ENCODE measurements around the gene PDXDC1. TPM values are rescaled to one million over a fixed set of nuclear protein-coding genes. Genes with fewer than 3 reads are reported as not detected.
"Not testable (repeated sequence)": the region's sequence is repeated elsewhere in the genome, so short reads cannot be mapped to it uniquely, and the experiment has no call there.

The PDXDC1 gene
- total RNA-seq, 2 donors from 2014 or later = 50.6 to 80.4 TPM

DNA sequence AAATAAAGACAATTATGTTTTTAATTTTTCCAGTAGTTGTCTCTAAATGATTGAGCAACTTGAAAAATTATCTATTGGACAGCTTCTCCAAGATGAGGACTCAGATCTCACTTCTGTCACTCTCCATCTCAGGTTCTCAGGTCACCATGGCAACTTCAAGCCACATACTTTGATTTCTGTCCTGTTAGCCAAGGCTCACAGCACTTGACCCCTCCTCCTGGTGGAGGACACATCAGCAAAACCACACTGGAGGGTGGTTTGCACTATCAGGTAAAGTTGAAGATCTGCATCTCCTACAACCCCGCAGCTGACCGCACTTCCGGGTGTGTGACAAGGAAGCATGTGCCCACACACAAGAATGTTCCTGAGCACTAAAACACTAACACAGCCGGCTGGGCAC, 91.1 kb downstream of the PDXDC1 start:
- not testable (repeated sequence) for ATAC-seq; DNase-seq (ENCODE audit: low spot score in 2 of 2); H3K27ac Mint-ChIP-seq; H3K9me3 Mint-ChIP-seq
- peaks cover 11 to 13% of the 10 kb centered on the region in 2 donors for H3K36me3 Mint-ChIP-seq

- H3K27ac Mint-ChIP-seq = peak overlapping the region in 1 of 2 donors; percentile 36
- H3K36me3 Mint-ChIP-seq; ATAC-seq; H3K9me3 Mint-ChIP-seq; DNase-seq (ENCODE audit: low spot score in 2 of 2): not testable (repeated sequence)
Observed at GRCh38 chr16:15066690-15067089, 91.9 kb downstream of the PDXDC1 start.

- not testable (repeated sequence) for DNase-seq (ENCODE audit: low spot score in 2 of 2); H3K9me3 Mint-ChIP-seq; ATAC-seq; H3K27ac Mint-ChIP-seq
- peaks cover 6 to 17% of the 10 kb centered on the region in 2 donors for H3K36me3 Mint-ChIP-seq
Observed at GRCh38 chr16:15071013-15071412, 96.2 kb downstream of the PDXDC1 start.

DNA sequence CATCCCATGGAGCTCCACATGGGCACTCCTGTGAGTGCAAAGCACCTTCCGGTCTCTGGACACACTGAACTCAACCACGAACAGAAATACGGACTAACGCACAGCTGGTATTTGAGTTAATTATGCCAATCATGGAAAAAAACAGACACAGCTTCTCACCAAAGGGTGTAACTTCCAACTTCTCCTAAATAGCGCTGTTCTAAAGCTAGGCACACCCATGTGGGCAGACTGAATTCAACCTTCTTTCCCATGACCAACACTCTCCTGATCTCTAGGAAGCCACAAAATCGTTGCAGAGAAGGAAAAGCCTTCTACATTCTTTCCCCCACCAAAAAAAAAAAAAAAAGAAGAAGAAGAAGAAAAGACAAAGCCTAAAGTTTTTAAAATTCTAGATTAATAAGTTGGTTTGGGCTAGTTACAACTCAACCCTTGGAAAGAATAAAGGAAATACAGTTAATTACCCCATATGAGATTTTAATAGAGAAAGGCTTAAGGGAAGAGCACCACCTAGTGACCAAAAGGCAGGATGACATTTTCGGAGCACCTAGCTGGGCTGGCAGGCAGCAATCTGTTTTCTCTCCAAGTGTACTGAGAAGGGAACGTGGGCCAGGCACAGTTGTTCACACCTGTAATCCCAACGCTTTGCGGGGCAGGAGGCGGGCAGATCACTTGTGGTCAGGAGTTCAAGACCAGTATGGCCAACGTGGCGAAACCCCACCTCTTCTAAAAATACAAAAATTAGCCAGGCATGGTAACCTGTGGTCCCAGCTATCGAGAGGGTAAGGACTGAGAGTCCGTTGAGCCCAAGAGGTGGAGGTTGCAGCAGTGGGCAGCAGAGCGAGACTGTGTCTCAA, 97.3 kb downstream of the PDXDC1 start:
- H3K9me3 Mint-ChIP-seq; H3K27ac Mint-ChIP-seq; DNase-seq (ENCODE audit: low spot score in 2 of 2): not testable (repeated sequence)
- peaks cover 9 to 20% of the 10 kb centered on the region in 2 donors for H3K36me3 Mint-ChIP-seq
- ATAC-seq = peak; percentile 50 to 61

GRCh38 chr16:15073101-15073500, 98.3 kb downstream of the PDXDC1 start:
- DNase-seq (ENCODE audit: low spot score in 2 of 2) = no peak
- Mint-ChIP-seq H3K36me3 (peaks cover 9 to 21% of the 10 kb centered on the region in 2 donors), H3K27ac (no peak overlapping the region), H3K9me3 (no peaks in the 10 kb centered on the region)
- ATAC-seq = no peak

- not testable (repeated sequence) for H3K9me3 Mint-ChIP-seq; DNase-seq (ENCODE audit: low spot score in 2 of 2)
- ATAC-seq = peak; percentile 31 to 84
- H3K27ac Mint-ChIP-seq = peak overlapping the region; percentile 18 to 42
- H3K36me3 Mint-ChIP-seq = peaks cover 15 to 34% of the 10 kb centered on the region in 2 donors
Observed at GRCh38 chr16:15076161-15076560, 101.3 kb downstream of the PDXDC1 start.

DNA sequence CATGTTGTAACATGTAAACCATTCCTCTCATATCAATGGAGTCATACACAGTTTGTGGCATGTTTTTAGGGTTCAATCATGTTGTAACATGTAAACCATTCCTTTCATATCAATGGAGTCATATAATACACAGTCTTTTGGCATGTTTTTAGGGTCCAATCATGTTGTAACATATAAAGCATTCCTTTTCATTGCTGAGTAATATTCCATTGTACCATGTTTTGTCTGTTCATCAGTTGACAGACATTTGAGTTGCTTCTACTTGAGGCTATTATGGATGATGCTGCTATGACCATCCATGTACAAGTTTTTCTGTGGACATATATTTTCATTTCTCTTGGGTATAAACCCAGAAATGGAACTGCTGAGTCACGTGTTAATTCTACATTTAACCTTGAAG, 106.1 kb downstream of the PDXDC1 start:
- DNase-seq (ENCODE audit: low spot score in 2 of 2); H3K27ac Mint-ChIP-seq; ATAC-seq; H3K9me3 Mint-ChIP-seq: not testable (repeated sequence)
- H3K36me3 Mint-ChIP-seq = peaks cover 19 to 34% of the 10 kb centered on the region in 2 donors

DNA sequence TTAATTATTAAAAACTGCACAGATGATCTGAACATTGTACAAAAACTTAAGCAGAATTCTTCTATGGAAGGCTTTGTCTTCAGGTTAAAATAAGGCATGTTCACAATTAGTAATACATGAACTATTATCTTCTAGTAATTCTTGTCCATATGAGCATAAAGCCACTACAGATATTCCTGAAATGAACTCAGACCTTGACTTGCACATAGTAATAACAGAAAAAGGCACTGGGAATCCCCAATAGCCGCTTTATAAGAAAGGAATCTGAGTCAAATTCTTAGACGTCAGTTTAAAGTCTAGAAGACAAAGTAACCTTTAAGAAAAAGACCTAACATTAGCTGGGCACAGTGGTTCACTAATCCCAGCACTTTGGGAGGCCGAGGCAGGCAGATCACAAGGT, 108.0 kb downstream of the PDXDC1 start:
- peaks cover 15 to 30% of the 10 kb centered on the region in 2 donors for H3K36me3 Mint-ChIP-seq
- H3K27ac Mint-ChIP-seq; H3K9me3 Mint-ChIP-seq; DNase-seq (ENCODE audit: low spot score in 2 of 2): not testable (repeated sequence)
- peak; percentile 40 to 84 for ATAC-seq

DNA sequence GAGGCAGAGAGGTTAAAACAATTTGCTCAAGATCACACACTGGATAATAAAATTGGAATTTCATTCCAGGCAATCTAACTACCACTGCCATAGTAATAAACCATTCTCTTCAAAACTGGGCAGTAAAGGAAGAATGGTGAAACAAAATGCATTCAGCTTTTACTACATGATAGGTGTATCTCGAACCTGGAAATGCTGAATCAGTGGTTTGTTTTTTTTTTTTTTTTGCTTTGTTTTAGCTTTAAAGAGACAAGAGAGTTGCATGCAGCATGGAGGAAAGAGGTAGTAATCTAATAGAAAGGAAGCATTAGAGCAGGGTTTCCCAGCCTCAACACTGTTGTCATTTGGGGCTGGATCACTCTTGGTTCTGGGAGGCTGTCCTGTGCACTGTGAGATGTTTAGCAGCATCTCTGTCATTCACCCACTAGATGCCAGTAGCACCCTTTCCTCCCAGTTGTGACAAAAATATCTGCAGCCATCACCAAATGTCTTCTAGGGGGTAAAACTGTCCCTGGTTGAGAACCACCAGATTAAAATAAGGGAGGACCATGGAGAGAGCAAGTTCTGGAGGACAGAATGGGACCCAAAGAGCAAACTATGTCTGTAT, 115.9 kb downstream of the PDXDC1 start:
- not testable (repeated sequence) for ATAC-seq; DNase-seq (ENCODE audit: low spot score in 2 of 2)

DNA sequence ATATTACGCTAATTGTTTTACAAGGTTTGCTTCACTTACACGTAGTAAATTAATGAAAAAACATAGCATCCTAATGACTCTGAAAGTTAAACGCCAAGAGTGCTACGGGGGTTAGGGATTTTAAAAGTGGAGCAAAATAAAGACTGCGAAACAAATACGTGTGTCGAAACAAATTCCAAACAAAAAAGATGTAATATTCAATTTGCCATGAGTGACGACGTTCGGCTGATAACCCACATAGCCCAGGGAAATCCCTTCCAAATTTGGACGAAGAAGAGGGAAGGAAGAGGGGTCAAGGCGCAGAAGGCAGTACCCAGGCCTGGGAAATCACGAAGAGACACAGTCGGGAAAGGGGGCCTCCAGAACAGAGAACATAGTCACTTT, 118.7 kb downstream of the PDXDC1 start:
- peak overlapping the region; percentile 96 to 97 for H3K27ac Mint-ChIP-seq
- H3K36me3 Mint-ChIP-seq = peaks cover 10 to 15% of the 10 kb centered on the region in 2 donors
- not testable (repeated sequence) for DNase-seq (ENCODE audit: low spot score in 2 of 2); ATAC-seq; H3K9me3 Mint-ChIP-seq

More for the DNA sequence above, 115.9 kb downstream of the PDXDC1 start:
- not testable (repeated sequence) for H3K9me3 Mint-ChIP-seq
- peaks cover 10 to 15% of the 10 kb centered on the region in 2 donors for H3K36me3 Mint-ChIP-seq
- H3K27ac Mint-ChIP-seq = peak overlapping the region in 1 of 2 donors; percentile 19

GRCh38 chr16:15093955-15094827, 119.4 kb downstream of the PDXDC1 start, which contains the start of gene RRN3:
Gene RRN3 (minus strand): TSS chr16:15094272. CDS start chr16:15094233, 39 bp downstream.
- peak; percentile 88 to 91 for DNase-seq (ENCODE audit: low spot score in 2 of 2)
- H3K9me3 Mint-ChIP-seq = not testable (repeated sequence)
- H3K36me3 Mint-ChIP-seq = peaks cover 10 to 15% of the 10 kb centered on the region in 2 donors

GRCh38 chr16:15096583-15096972, 121.8 kb downstream of the PDXDC1 start:
- DNase-seq (ENCODE audit: low spot score in 2 of 2) = not testable (repeated sequence)

More at GRCh38 chr16:15093955-15094827, 119.4 kb downstream of the PDXDC1 start, which contains the start of gene RRN3:
- H3K27ac Mint-ChIP-seq = peak within 1 kb of the TSS; percentile 96 to 97
- peak; percentile 99 to 100 for ATAC-seq

GRCh38 chr16:15099366-15099909, 124.6 kb downstream of the PDXDC1 start:
- H3K9me3 Mint-ChIP-seq; DNase-seq (ENCODE audit: low spot score in 2 of 2); H3K27ac Mint-ChIP-seq; ATAC-seq; H3K36me3 Mint-ChIP-seq: not testable (repeated sequence)

More at GRCh38 chr16:15096583-15096972, 121.8 kb downstream of the PDXDC1 start:
- H3K27ac Mint-ChIP-seq, ATAC-seq, H3K9me3 Mint-ChIP-seq: not testable (repeated sequence)
- peaks cover 10 to 15% of the 10 kb centered on the region in 2 donors for H3K36me3 Mint-ChIP-seq

DNA sequence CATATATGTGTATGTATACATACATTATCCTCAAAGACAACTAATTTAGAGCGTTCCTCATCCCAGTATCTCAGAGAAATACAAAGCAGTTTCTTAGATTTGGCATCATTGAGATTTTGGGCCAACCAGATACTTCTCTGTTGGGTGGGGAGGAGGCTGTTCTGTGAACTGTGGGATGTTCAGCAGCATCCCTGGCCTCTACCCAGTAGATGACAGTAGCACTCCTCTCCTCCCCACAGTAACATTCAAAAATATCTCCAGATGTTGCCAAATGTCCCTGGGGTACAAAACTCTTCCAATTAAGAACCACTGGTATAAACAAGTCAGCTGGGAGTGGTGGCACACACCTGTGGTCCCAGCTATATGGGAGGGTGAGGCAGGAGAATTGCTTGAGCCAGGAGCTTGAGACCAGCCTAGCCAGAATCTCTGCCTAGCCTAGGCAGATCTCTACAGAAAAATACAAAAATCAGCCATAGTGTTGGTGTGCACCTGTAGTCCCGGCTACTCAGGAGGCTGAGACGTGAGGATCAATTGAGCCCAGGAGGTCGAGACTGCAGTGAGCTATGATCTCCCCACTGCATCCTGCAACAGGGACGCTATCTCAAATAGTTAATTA, 125.7 kb downstream of the PDXDC1 start:
- not testable (repeated sequence) for DNase-seq (ENCODE audit: low spot score in 2 of 2); ATAC-seq; H3K9me3 Mint-ChIP-seq; H3K36me3 Mint-ChIP-seq
- H3K27ac Mint-ChIP-seq = peak overlapping the region in 1 of 2 donors; percentile 14

DNA sequence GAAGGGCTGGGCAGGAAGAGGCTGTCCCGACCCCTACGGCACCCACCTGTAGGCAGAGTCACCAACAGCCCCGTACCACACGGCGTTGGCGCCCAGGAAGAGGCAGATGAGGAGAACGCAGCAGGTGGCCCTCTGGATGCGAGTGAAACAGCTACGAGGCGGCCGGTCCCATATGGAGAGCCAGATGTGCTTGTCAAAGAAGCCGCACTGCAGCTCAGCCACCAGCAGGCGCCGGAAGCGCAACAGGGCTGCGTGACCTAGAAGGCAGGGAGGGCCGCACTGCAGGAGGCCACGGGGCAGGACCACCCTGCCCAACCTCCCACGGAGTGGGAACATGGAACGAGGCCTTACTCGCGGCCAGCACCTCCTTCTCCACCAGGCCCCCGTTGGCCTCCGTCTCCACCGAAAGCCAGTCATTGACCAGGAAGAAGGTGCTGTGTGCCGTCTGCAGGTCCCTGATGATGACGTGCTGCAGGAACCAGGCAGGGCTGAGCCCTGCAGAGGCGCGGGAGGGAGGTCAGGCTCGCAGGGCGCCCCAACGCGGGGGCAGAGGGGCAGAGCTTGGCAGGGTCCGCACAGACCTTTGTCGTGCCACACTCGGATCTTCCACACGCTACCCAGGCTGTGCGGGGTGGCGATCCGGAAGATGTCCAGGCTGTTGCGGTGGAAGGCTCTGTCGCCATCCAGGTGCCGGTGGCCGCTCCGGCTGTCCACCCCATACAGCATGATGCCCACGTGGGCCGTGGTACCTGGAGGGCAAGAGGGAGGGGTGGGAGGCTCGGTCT, 153.0 kb downstream of the PDXDC1 start:
- ATAC-seq; H3K27ac Mint-ChIP-seq; H3K36me3 Mint-ChIP-seq; DNase-seq (ENCODE audit: low spot score in 2 of 2); H3K9me3 Mint-ChIP-seq: not testable (repeated sequence)
